Right lobe of liver (tissue), 4 donors: ENCODE measurements around the gene TMEM8B.

Experiments used
- POLR2A ChIP-seq: fragments of 450-650 bp; IDR thresholded peaks from one replicate; pipeline ENCODE4 v1.6.1; 2017; ENCODE audit warnings: antibody characterized with exemption, mild to moderate bottlenecking
- TF ChIP-seq, protein P1 (sequence below), 4 donors: fragments of 200-600 bp in 3 of 4; fragments of 450-650 bp in 1 of 4; IDR thresholded peaks; one replicate each; pipeline versions ENCODE4 v1.5.1 to v1.8.0; 2016 to 2022; ENCODE audit warnings: antibody characterized with exemption in 4 of 4, mild to moderate bottlenecking in 2 of 4
- donor health status: DM: no; HTN: no; CAD: no.
- donor health status: DM: no; HTN: no; CAD: no.
- donor health status: DM: no; HTN: yes; CAD: no.

DNA sequence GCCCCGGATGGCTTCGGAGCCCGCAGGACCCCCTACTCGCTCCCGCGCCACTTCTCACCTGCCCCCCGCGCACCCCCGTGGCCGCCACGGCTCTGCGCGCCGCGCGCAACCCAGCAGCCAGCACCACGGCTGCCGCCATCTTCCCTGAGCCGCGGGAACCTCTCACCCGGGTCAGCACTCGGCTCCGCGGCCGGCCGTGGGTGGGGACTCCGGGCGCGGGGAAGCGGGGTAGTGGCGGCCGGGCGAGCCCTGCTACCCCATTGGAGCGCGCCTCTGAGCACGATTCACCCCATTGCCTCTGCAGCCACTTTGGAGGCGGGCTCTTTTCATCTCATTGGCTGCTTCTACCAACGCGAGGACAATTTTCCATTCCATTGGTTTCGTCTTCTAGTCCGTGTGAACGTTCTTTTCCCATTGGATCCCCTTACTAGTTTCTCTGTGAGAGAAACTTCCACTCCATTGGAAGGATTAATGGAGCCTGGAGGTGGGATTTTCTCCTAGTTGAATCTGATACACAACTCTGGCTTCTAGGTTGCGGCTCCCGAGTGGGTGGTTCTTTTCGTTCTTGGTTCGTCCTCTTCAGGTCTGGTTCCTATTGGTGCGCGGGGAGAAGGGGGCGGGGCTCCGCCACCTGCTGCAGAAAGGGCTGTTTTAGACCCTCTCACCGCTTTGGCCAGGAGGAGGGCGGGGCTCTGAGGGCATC lies 14.0 kb upstream of the TMEM8B start, which contains the start of gene HINT2:
- TF ChIP-seq, protein P1, sequence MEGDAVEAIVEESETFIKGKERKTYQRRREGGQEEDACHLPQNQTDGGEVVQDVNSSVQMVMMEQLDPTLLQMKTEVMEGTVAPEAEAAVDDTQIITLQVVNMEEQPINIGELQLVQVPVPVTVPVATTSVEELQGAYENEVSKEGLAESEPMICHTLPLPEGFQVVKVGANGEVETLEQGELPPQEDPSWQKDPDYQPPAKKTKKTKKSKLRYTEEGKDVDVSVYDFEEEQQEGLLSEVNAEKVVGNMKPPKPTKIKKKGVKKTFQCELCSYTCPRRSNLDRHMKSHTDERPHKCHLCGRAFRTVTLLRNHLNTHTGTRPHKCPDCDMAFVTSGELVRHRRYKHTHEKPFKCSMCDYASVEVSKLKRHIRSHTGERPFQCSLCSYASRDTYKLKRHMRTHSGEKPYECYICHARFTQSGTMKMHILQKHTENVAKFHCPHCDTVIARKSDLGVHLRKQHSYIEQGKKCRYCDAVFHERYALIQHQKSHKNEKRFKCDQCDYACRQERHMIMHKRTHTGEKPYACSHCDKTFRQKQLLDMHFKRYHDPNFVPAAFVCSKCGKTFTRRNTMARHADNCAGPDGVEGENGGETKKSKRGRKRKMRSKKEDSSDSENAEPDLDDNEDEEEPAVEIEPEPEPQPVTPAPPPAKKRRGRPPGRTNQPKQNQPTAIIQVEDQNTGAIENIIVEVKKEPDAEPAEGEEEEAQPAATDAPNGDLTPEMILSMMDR (IDR thresholded peaks at IDR 0.05) = peak in 1 of 4 donors; percentile 1
- peak; percentile 96 for TF ChIP-seq POLR2A
